ENCODE measurements around the gene PDZRN4.

DNA sequence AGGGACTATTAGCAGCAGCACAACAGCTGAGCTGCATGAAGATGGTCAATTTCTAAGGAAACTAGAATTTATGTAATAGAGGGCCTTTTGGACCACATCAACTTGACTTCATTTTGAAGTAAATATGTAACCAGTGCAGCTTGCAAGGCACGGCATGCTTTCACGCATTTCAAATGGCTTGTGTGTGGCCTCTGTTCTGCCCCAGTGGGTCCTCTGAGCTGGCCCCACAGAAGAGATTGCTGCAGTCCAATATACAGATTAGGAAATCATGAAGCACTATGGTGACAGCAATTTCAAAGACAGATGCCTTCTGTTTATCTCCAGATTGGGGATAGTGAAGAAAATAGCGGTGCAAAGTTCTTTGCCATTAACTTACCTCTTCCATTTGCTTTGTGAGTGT lies 101.4 kb downstream of the PDZRN4 start:
- TF ChIP-seq, protein P1, sequence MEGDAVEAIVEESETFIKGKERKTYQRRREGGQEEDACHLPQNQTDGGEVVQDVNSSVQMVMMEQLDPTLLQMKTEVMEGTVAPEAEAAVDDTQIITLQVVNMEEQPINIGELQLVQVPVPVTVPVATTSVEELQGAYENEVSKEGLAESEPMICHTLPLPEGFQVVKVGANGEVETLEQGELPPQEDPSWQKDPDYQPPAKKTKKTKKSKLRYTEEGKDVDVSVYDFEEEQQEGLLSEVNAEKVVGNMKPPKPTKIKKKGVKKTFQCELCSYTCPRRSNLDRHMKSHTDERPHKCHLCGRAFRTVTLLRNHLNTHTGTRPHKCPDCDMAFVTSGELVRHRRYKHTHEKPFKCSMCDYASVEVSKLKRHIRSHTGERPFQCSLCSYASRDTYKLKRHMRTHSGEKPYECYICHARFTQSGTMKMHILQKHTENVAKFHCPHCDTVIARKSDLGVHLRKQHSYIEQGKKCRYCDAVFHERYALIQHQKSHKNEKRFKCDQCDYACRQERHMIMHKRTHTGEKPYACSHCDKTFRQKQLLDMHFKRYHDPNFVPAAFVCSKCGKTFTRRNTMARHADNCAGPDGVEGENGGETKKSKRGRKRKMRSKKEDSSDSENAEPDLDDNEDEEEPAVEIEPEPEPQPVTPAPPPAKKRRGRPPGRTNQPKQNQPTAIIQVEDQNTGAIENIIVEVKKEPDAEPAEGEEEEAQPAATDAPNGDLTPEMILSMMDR (IDR thresholded peaks at IDR 0.05): no peak
- no peak for TF ChIP-seq POLR2A (IDR thresholded peaks at IDR 0.05)

Data from thyroid gland (tissue), 4 donors.